Erythroblast (primary cell): ENCODE data around the gene PCDH19.

ENCODE experiments used
- GATA1 ChIP-seq: IDR thresholded peaks from 2 replicates; pipeline ENCODE4 v1.6.1; 2011; ENCODE audit warnings: low read depth, mild to moderate bottlenecking, control low read depth, low read length, moderate library complexity
- POLR2A ChIP-seq: IDR thresholded peaks from 2 replicates; pipeline ENCODE4 v1.6.1; 2011; ENCODE audit warnings: mild to moderate bottlenecking, low read length

GRCh38 chrX:100297728-100298127 is 112.3 kb downstream of the PCDH19 start:
- TF ChIP-seq POLR2A (no peak), GATA1 (no peak)
